ENCODE results near the gene MYO9B. TPM values are rescaled to one million over a fixed set of nuclear protein-coding genes. Genes with fewer than 3 reads are reported as not detected.

The MYO9B gene
- total RNA-seq, 1 experiment from 2014 or later, result 36.9 TPM

Other genes starting within 250 kb of the MYO9B start
- gene SIN3B, start 246.4 kb upstream of the MYO9B start, total RNA-seq (2014; rRNA removed; shearing (Covaris generic)), result 20.1 and 25.2 TPM in 2 replicates
- gene F2RL3, start 186.8 kb upstream of the MYO9B start, total RNA-seq (2014; rRNA removed; shearing (Covaris generic)), result 4.6 and 13.9 TPM in 2 replicates
- 2.5 and 2.6 TPM in 2 replicates for gene CPAMD8, start 49.0 kb upstream of the MYO9B start, total RNA-seq (2014; rRNA removed; shearing (Covaris generic))
- gene HAUS8, start 325 bp upstream of the MYO9B start, total RNA-seq (2014; rRNA removed; shearing (Covaris generic)), result 13.8 and 15.9 TPM in 2 replicates
- 38.6 and 40.6 TPM in 2 replicates for gene USE1, start 139.6 kb downstream of the MYO9B start, total RNA-seq (2014; rRNA removed; shearing (Covaris generic))
- 5.1 and 8.1 TPM in 2 replicates for gene OCEL1, start 150.4 kb downstream of the MYO9B start, total RNA-seq (2014; rRNA removed; shearing (Covaris generic))
- gene NR2F6, start 170.1 kb downstream of the MYO9B start, total RNA-seq (2014; rRNA removed; shearing (Covaris generic)), result 29.8 and 43.4 TPM in 2 replicates
- gene USHBP1, start 189.0 kb downstream of the MYO9B start, total RNA-seq (2014; rRNA removed; shearing (Covaris generic)), result not detected in 2 replicates
- gene BABAM1, start 191.7 kb downstream of the MYO9B start, total RNA-seq (2014; rRNA removed; shearing (Covaris generic)), result 132 and 133 TPM in 2 replicates
- gene ANKLE1, start 206.1 kb downstream of the MYO9B start, total RNA-seq (2014; rRNA removed; shearing (Covaris generic)), result 1.2 and 1.3 TPM in 2 replicates
- gene ABHD8, start 227.6 kb downstream of the MYO9B start, total RNA-seq (2014; rRNA removed; shearing (Covaris generic)), result 16.5 and 17.9 TPM in 2 replicates
- 77.3 and 79.5 TPM in 2 replicates for gene MRPL34, start 230.1 kb downstream of the MYO9B start, total RNA-seq (2014; rRNA removed; shearing (Covaris generic))
- gene DDA1, start 233.8 kb downstream of the MYO9B start, total RNA-seq (2014; rRNA removed; shearing (Covaris generic)), result 20.2 and 25.9 TPM in 2 replicates

Data from RPMI7951 (cell line).